HepG2 (cell line): ENCODE measurements around the gene APOC3. TPM values are rescaled to one million over a fixed set of nuclear protein-coding genes. Genes with fewer than 3 reads are reported as not detected.

Experiments used
- ASH2L ChIP-seq: fragments of 300-600, 200-600 bp; sonication (generic); IDR thresholded peaks from 2 replicates; pipeline ENCODE4 v1.7.0; 2017; ENCODE audit warnings: low read depth, mild to moderate bottlenecking, moderate library complexity, mixed read lengths, low read length; ENCODE audit not compliant: insufficient read length
- BHLHE40 ChIP-seq: IDR thresholded peaks from 2 replicates; pipeline ENCODE4 v1.6.1; 2011; ENCODE audit warnings: low read length, improper control_type of control experiment
- CBX5 ChIP-seq: sonication (generic); formaldehyde crosslinking; IDR thresholded peaks from 2 replicates; pipeline ENCODE4 v1.4.0; 2020; ENCODE audit warnings: missing genetic modification reagents, borderline replicate concordance
- ELF3 ChIP-seq: IDR thresholded peaks from 2 replicates; pipeline ENCODE4 v1.6.1; 2016; ENCODE audit warnings: missing genetic modification reagents, missing compliant biosample characterization
- FOXP1 ChIP-seq, 2 experiments: fragments of 450-650 bp in 1 of 2; IDR thresholded peaks; 2 replicates each; pipeline ENCODE4 v1.6.1; 2017 to 2018; ENCODE audit warnings: antibody characterized with exemption in 1 of 2
- GATA4 ChIP-seq: sonication (generic); IDR thresholded peaks from 2 replicates; pipeline ENCODE4 v1.6.1; 2016; ENCODE audit warnings: antibody characterized with exemption, low read depth, borderline replicate concordance
- HMGA1 ChIP-seq: sonication (generic); formaldehyde crosslinking; conservative IDR thresholded peaks from 2 replicates; pipeline ENCODE4 v1.4.0; 2020; ENCODE audit warnings: missing genetic modification reagents
- MBNL3 ChIP-seq: fragments of 250-450 bp; sonication (Bioruptor Pico); conservative IDR thresholded peaks from 2 replicates; pipeline ENCODE4 v1.8.0; 2022; ENCODE audit warnings: mild to moderate bottlenecking, inconsistent platforms
- MED1 ChIP-seq: sonication (generic); formaldehyde crosslinking; IDR thresholded peaks from 2 replicates; pipeline ENCODE4 v1.4.0; 2020; ENCODE audit warnings: missing genetic modification reagents
- MIER2 ChIP-seq: IDR thresholded peaks from 2 replicates; pipeline ENCODE4 v1.6.1; 2016; ENCODE audit warnings: missing biosample characterization, missing genetic modification reagents
- MIXL1 ChIP-seq: IDR thresholded peaks from 2 replicates; pipeline ENCODE4 v1.6.1; 2016
- MYC ChIP-seq: sonication (generic); formaldehyde crosslinking; IDR thresholded peaks from 2 replicates; pipeline ENCODE4 v1.9.0; 2021; ENCODE audit warnings: missing genetic modification reagents, borderline replicate concordance
- NCOR1 ChIP-seq: fragments of 200-600 bp; sonication (generic); IDR thresholded peaks from 2 replicates; pipeline ENCODE4 v1.7.0; 2017; ENCODE audit warnings: antibody characterized with exemption, low read length, borderline replicate concordance
- ZBTB20 ChIP-seq: sonication (generic); formaldehyde crosslinking; IDR thresholded peaks from 2 replicates; pipeline ENCODE4 v1.8.1; 2023; ENCODE audit warnings: missing genetic modification reagents, low read depth, mild to moderate bottlenecking, borderline replicate concordance
- ZNF10 ChIP-seq: sonication (generic); formaldehyde crosslinking; IDR thresholded peaks from 2 replicates; pipeline ENCODE4 v1.4.0; 2020; ENCODE audit warnings: mild to moderate bottlenecking, low read depth, missing genetic modification reagents, borderline replicate concordance
- ZNF30 ChIP-seq: sonication (generic); formaldehyde crosslinking; IDR thresholded peaks from 2 replicates; pipeline ENCODE4 v1.5.0; 2020; ENCODE audit warnings: mild to moderate bottlenecking, missing genetic modification reagents
- ZNF331 ChIP-seq: sonication (generic); formaldehyde crosslinking; IDR thresholded peaks from 2 replicates; pipeline ENCODE4 v1.4.0; 2020; ENCODE audit warnings: missing genetic modification reagents
- ZNF431 ChIP-seq: sonication (generic); formaldehyde crosslinking; IDR thresholded peaks from 2 replicates; pipeline ENCODE4 v1.9.0; 2022; ENCODE audit warnings: missing genetic modification reagents, low read depth, mild to moderate bottlenecking, borderline replicate concordance
- ZNF605 ChIP-seq: sonication (generic); formaldehyde crosslinking; IDR thresholded peaks from 2 replicates; pipeline ENCODE4 v1.8.0; 2022; ENCODE audit warnings: mild to moderate bottlenecking, missing genetic modification reagents
- ZSCAN30 ChIP-seq: sonication (generic); formaldehyde crosslinking; IDR thresholded peaks from 2 replicates; pipeline ENCODE4 v1.5.0; 2020; ENCODE audit warnings: mild to moderate bottlenecking, missing genetic modification reagents
- polyA plus RNA-seq, 8 experiments: library from polyadenylated mRNA; depleted of rRNA in 3 of 8; stranded (reverse) in 7 of 8; unstranded in 1 of 8; fragments of >200 nt; fragmentation: Illumina TruSeq in 4 of 8; extraction: Trizol in 4 of 8; gene quantifications; 2 replicates each; pipeline versions ENCODE4 v1.2.1 to v1.2.3, GENCODE V29; 2011 to 2016; ENCODE audit warnings: low read depth in 4 of 8, missing spikeins in 1 of 8, mixed read lengths in 1 of 8; ENCODE audit not compliant: insufficient read depth in 1 of 8
- total RNA-seq, 5 experiments: library from RNA; depleted of rRNA; stranded (reverse); fragments of >200 nt; fragmentation: Illumina TruSeq; extraction: Trizol; gene quantifications; 2 replicates each; pipeline ENCODE4 v1.2.3, GENCODE V29; 2016; ENCODE audit warnings: low read depth in 1 of 5
- TF ChIP-seq, protein P1 (sequence below): sonication (generic); formaldehyde crosslinking; IDR thresholded peaks from 2 replicates; pipeline ENCODE4 v1.5.0; 2020; ENCODE audit warnings: mild to moderate bottlenecking, missing genetic modification reagents, moderate library complexity
- TF ChIP-seq, protein P2 (sequence below): sonication (generic); formaldehyde crosslinking; IDR thresholded peaks from 2 replicates; pipeline ENCODE4 v1.5.0; 2020; ENCODE audit warnings: missing genetic modification reagents, mild to moderate bottlenecking, borderline replicate concordance
- TF ChIP-seq, protein P3 (sequence below): sonication (generic); formaldehyde crosslinking; IDR thresholded peaks from 2 replicates; pipeline ENCODE4 v1.8.0; 2023; ENCODE audit warnings: mild to moderate bottlenecking, missing genetic modification reagents
- TF ChIP-seq, protein P4 (sequence below), 2 experiments: fragments of 450-650 bp in 1 of 2; sonication (generic) in 1 of 2; formaldehyde crosslinking; IDR thresholded peaks; 2 replicates each; pipeline versions ENCODE4 v1.5.0 to v1.8.0; 2020 to 2022; ENCODE audit warnings: mild to moderate bottlenecking in 1 of 2, missing genetic modification reagents in 1 of 2

Gene APOC3
- total and polyA plus RNA-seq, 2 of the 13 experiments (the other 11 are each of a cell fraction or from before 2014, with no cell fraction given), result 314 to 687 TPM

DNA sequence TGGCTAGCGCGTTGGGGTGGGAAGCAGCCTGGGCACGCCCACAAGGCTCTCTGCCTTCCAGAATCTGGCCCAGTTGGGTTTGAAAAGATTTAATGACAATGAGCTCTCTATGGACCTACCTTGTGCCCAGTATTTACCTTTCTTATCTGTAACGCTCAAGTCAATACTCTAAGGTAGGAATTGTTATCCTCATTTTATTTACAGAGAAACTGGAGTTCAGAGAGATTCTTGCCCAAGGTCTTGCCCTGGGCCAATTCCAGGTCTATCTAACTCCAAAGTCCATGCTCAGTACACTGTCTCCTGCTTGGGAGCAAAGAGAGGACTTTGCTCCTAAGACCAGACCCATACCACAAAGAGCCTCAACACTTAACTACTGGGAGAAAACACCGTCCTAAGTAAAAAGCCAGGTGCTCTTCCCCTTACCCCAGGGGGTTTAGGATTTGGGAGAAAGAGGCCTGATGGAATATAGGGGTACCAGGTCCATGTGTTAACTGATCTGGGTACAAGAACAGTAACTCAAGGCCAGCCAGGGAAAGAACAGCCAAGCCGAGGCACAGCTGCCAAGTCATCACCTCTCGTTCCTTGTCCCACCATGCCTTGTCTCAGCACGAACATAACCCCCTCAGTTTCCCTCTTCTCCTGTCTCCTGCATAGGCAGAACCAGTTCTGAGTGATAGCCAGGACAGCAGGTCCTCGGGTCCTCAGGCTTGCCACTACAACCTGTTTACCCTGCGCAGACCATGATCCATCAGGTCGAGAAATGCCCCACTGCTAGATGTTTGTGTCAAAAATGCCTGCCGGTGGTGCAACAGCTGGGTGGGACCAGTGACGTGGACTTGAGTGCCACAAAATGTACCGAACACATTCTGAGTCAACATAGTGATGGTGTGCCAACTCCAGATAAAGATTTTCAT is 21.2 kb upstream of the APOC3 start (continued):
- no peak for TF ChIP-seq ZNF30 (CRISPR knock-in tag)
- peak; percentile 98 for TF ChIP-seq GATA4
- TF ChIP-seq ZNF331 (CRISPR knock-in tag), result peak; percentile 80
- TF ChIP-seq BHLHE40, result peak; percentile 55; the same call in 1 of the 2 replicates
- TF ChIP-seq, protein P1, sequence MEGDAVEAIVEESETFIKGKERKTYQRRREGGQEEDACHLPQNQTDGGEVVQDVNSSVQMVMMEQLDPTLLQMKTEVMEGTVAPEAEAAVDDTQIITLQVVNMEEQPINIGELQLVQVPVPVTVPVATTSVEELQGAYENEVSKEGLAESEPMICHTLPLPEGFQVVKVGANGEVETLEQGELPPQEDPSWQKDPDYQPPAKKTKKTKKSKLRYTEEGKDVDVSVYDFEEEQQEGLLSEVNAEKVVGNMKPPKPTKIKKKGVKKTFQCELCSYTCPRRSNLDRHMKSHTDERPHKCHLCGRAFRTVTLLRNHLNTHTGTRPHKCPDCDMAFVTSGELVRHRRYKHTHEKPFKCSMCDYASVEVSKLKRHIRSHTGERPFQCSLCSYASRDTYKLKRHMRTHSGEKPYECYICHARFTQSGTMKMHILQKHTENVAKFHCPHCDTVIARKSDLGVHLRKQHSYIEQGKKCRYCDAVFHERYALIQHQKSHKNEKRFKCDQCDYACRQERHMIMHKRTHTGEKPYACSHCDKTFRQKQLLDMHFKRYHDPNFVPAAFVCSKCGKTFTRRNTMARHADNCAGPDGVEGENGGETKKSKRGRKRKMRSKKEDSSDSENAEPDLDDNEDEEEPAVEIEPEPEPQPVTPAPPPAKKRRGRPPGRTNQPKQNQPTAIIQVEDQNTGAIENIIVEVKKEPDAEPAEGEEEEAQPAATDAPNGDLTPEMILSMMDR (CRISPR knock-in tag), result 0 out of 2 replicates have a peak, but pooled peaks have one; percentile 13
- no peak; the same call in 1 of the 2 replicates for TF ChIP-seq ZBTB20 (CRISPR knock-in tag)
- peak; percentile 81 for TF ChIP-seq ELF3
- no peak for TF ChIP-seq ZNF10
- TF ChIP-seq, protein P2, sequence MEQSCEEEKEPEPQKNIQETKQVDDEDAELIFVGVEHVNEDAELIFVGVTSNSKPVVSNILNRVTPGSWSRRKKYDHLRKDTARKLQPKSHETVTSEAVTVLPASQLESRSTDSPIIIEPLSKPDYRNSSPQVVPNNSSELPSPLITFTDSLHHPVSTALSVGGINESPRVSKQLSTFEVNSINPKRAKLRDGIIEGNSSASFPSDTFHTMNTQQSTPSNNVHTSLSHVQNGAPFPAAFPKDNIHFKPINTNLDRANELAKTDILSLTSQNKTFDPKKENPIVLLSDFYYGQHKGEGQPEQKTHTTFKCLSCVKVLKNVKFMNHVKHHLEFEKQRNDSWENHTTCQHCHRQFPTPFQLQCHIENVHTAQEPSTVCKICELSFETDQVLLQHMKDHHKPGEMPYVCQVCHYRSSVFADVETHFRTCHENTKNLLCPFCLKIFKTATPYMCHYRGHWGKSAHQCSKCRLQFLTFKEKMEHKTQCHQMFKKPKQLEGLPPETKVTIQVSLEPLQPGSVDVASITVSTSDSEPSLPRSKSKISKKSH, result no peak
- no peak for TF ChIP-seq ZSCAN30 (CRISPR knock-in tag)
- TF ChIP-seq CBX5 (CRISPR knock-in tag), result peak; percentile 25; the same call in 1 of the 2 replicates
- peak; percentile 67; the same call in 1 of the 2 replicates for TF ChIP-seq FOXP1 (IDR thresholded peaks at IDR 0.05)
- peak; percentile 95 for TF ChIP-seq FOXP1 (CRISPR knock-in tag; IDR thresholded peaks at IDR 0.05)
- TF ChIP-seq, protein P3, sequence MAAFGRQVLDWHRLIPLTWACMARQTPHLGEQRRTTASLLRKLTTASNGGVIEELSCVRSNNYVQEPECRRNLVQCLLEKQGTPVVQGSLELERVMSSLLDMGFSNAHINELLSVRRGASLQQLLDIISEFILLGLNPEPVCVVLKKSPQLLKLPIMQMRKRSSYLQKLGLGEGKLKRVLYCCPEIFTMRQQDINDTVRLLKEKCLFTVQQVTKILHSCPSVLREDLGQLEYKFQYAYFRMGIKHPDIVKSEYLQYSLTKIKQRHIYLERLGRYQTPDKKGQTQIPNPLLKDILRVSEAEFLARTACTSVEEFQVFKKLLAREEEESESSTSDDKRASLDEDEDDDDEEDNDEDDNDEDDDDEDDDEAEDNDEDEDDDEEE (CRISPR knock-in tag), result no peak
- peak; percentile 99 for TF ChIP-seq NCOR1
- no peak for TF ChIP-seq HMGA1 (CRISPR knock-in tag)
- TF ChIP-seq ZNF605 (CRISPR knock-in tag), result peak; percentile 91
- TF ChIP-seq ASH2L, result peak; percentile 99
- TF ChIP-seq, protein P4, sequence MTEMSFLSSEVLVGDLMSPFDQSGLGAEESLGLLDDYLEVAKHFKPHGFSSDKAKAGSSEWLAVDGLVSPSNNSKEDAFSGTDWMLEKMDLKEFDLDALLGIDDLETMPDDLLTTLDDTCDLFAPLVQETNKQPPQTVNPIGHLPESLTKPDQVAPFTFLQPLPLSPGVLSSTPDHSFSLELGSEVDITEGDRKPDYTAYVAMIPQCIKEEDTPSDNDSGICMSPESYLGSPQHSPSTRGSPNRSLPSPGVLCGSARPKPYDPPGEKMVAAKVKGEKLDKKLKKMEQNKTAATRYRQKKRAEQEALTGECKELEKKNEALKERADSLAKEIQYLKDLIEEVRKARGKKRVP (CRISPR knock-in tag; IDR thresholded peaks at IDR 0.05), result peak in 1 of 2 experiments; percentile 65; a peak in 2 of 4 replicates
- peak; percentile 29; the same call in 1 of the 2 replicates for TF ChIP-seq MYC
- TF ChIP-seq ZNF431 (CRISPR knock-in tag), result peak; percentile 19; the same call in 1 of the 2 replicates
- TF ChIP-seq MIXL1 (CRISPR knock-in tag), result peak; percentile 94
- peak; percentile 61; the same call in 1 of the 2 replicates for TF ChIP-seq MIER2 (CRISPR knock-in tag)
- TF ChIP-seq MBNL3 (CRISPR knock-in tag), result no peak
- peak; percentile 95 for TF ChIP-seq MED1
